Activated CD4-positive, CD25-positive, alpha-beta regulatory T cell treated with anti-CD3 and anti-CD28 coated beads, Interleukin-2, amount 50 U/mL, for 72 hours (primary cell): Measurements from ENCODE around the gene PARVG.
A peak's percentile ranks its signal among the peaks of the same experiment; 100 is the strongest.

Experiments used
- DNase-seq: peaks from one replicate; pipeline ENCODE4 v3.0.0; 2021

PARVG gene

GRCh38 chr22:44181912-44182587 is 1.3 kb downstream of the PARVG start:
- peak; percentile 46 for DNase-seq

- peak; percentile 56 for DNase-seq
These were observed 2.0 kb downstream of the PARVG start for GRCh38 chr22:44182588-44183286.

- no peak for DNase-seq
These were observed 2.5 kb downstream of the PARVG start for GRCh38 chr22:44183287-44183588.

GRCh38 chr22:44184006-44184405 is 3.3 kb downstream of the PARVG start:
- DNase-seq = no peak

- no peak for DNase-seq
These were observed 4.8 kb downstream of the PARVG start for GRCh38 chr22:44185237-44186120.

- DNase-seq = no peak
These were observed 5.4 kb downstream of the PARVG start for GRCh38 chr22:44186121-44186510.

- DNase-seq = no peak
These were observed 6.0 kb downstream of the PARVG start for GRCh38 chr22:44186737-44187136.

GRCh38 chr22:44187652-44188230 is 7.0 kb downstream of the PARVG start:
- peak; percentile 23 for DNase-seq

- DNase-seq = no peak
These were observed 7.6 kb downstream of the PARVG start for GRCh38 chr22:44188316-44188715.

- no peak for DNase-seq
These were observed 8.4 kb downstream of the PARVG start for GRCh38 chr22:44188986-44189630.

- DNase-seq = no peak
These were observed 9.8 kb downstream of the PARVG start for GRCh38 chr22:44190381-44190976.

GRCh38 chr22:44191036-44191454 is 10.3 kb downstream of the PARVG start:
- no peak for DNase-seq

- DNase-seq = peak; percentile 62
These were observed 11.5 kb downstream of the PARVG start for GRCh38 chr22:44192098-44192815.

GRCh38 chr22:44192816-44193534 is 12.2 kb downstream of the PARVG start:
- no peak for DNase-seq

GRCh38 chr22:44193535-44193891 is 12.8 kb downstream of the PARVG start:
- DNase-seq = no peak

- no peak for DNase-seq
These were observed 13.8 kb downstream of the PARVG start for GRCh38 chr22:44194569-44194968.

GRCh38 chr22:44195189-44195871 is 14.6 kb downstream of the PARVG start:
- DNase-seq = no peak

- no peak for DNase-seq
These were observed 15.5 kb downstream of the PARVG start for GRCh38 chr22:44196241-44196640.

- DNase-seq = peak; percentile 25
These were observed 16.0 kb downstream of the PARVG start for GRCh38 chr22:44196731-44197131.

- no peak for DNase-seq
These were observed 16.5 kb downstream of the PARVG start for GRCh38 chr22:44197271-44197670.

- DNase-seq = no peak
These were observed 18.4 kb downstream of the PARVG start for GRCh38 chr22:44199164-44199563.
